ENCODE measurements around the gene BCL11B. TPM values are rescaled to one million over a fixed set of nuclear protein-coding genes. Genes with fewer than 3 reads are reported as not detected.

The BCL11B gene
- total and polyA plus RNA-seq, 2 donors: 15.1 to 55.5 TPM

GRCh38 chr14:99207456-99207855 lies 64.5 kb downstream of the BCL11B start:
- Histone ChIP-seq H3K36me3 (ENCODE audit: control insufficient read depth in 2 of 2, insufficient read depth in 2 of 2, low read length in 1 of 2) (peaks cover 96 to 100% of the 10 kb centered on the region in 2 donors), H3K4me3 (ENCODE audit: low read length in 2 of 2) (no peak overlapping the region), H3K4me1 (ENCODE audit: control insufficient read depth in 2 of 2, insufficient read depth in 2 of 2, low read length in 2 of 2) (peaks cover 2 to 84% of the 10 kb centered on the region in 2 donors), H3K27ac (ENCODE audit: low read depth in 1 of 2, low read length in 1 of 2) (peak overlapping the region in 1 of 2 donors; percentile 20), H3K9me3 (ENCODE audit: control insufficient read depth in 2 of 2, insufficient read depth in 1 of 2, low read length in 1 of 2) (peaks cover 0 to 6% of the 10 kb centered on the region in 2 donors), H3K27me3 (ENCODE audit: control insufficient read depth in 2 of 2, insufficient read depth in 1 of 2, low read length in 1 of 2) (no peaks in the 10 kb centered on the region)
- WGBS: 82% methylated on average over 4 of the region's 4 CpGs
- no peak for DNase-seq (ENCODE audit: low read depth in 6 of 9, low spot score in 9 of 9)

- no peak for DNase-seq (ENCODE audit: low read depth in 6 of 9, low spot score in 9 of 9)
- Histone ChIP-seq H3K27ac (ENCODE audit: low read depth in 1 of 2, low read length in 1 of 2) (no peak overlapping the region), H3K36me3 (ENCODE audit: control insufficient read depth in 2 of 2, insufficient read depth in 2 of 2, low read length in 1 of 2) (peaks cover 96 to 100% of the 10 kb centered on the region in 2 donors), H3K4me3 (ENCODE audit: low read length in 2 of 2) (no peak overlapping the region), H3K4me1 (ENCODE audit: control insufficient read depth in 2 of 2, insufficient read depth in 2 of 2, low read length in 2 of 2) (peaks cover 2 to 86% of the 10 kb centered on the region in 2 donors), H3K27me3 (ENCODE audit: control insufficient read depth in 2 of 2, insufficient read depth in 1 of 2, low read length in 1 of 2) (no peaks in the 10 kb centered on the region), H3K9me3 (ENCODE audit: control insufficient read depth in 2 of 2, insufficient read depth in 1 of 2, low read length in 1 of 2) (peaks cover 1 to 6% of the 10 kb centered on the region in 2 donors)
- WGBS: 85% methylated on average over 4 of the region's 4 CpGs
Observed at GRCh38 chr14:99206090-99206489, 65.9 kb downstream of the BCL11B start.

GRCh38 chr14:99205086-99205688 lies 66.8 kb downstream of the BCL11B start:
- Histone ChIP-seq H3K4me1 (ENCODE audit: control insufficient read depth in 2 of 2, insufficient read depth in 2 of 2, low read length in 2 of 2) (peaks cover 2 to 86% of the 10 kb centered on the region in 2 donors), H3K9me3 (ENCODE audit: control insufficient read depth in 2 of 2, insufficient read depth in 1 of 2, low read length in 1 of 2) (peaks cover 1 to 6% of the 10 kb centered on the region in 2 donors), H3K27ac (ENCODE audit: low read depth in 1 of 2, low read length in 1 of 2) (peak overlapping the region in 1 of 2 donors; percentile 20), H3K4me3 (ENCODE audit: low read length in 2 of 2) (no peak overlapping the region), H3K36me3 (ENCODE audit: control insufficient read depth in 2 of 2, insufficient read depth in 2 of 2, low read length in 1 of 2) (peaks cover 94 to 100% of the 10 kb centered on the region in 2 donors), H3K27me3 (ENCODE audit: control insufficient read depth in 2 of 2, insufficient read depth in 1 of 2, low read length in 1 of 2) (no peaks in the 10 kb centered on the region)
- 89% methylated on average over 17 of the region's 17 CpGs for WGBS
- no peak for DNase-seq (ENCODE audit: low read depth in 6 of 9, low spot score in 9 of 9)

GRCh38 chr14:99203801-99204200 lies 68.2 kb downstream of the BCL11B start:
- H3K4me1 ChIP-seq (ENCODE audit: control insufficient read depth in 2 of 2, insufficient read depth in 2 of 2, low read length in 2 of 2): peaks cover 5 to 87% of the 10 kb centered on the region in 2 donors
- H3K9me3 ChIP-seq (ENCODE audit: control insufficient read depth in 2 of 2, insufficient read depth in 1 of 2, low read length in 1 of 2): peaks cover 1 to 6% of the 10 kb centered on the region in 2 donors
- H3K4me3 ChIP-seq (ENCODE audit: low read length in 2 of 2): no peak overlapping the region
- peak overlapping the region in 1 of 2 donors; percentile 13 for H3K27ac ChIP-seq (ENCODE audit: low read depth in 1 of 2, low read length in 1 of 2)
- peaks cover 92 to 100% of the 10 kb centered on the region in 2 donors for H3K36me3 ChIP-seq (ENCODE audit: control insufficient read depth in 2 of 2, insufficient read depth in 2 of 2, low read length in 1 of 2)
- no peaks in the 10 kb centered on the region for H3K27me3 ChIP-seq (ENCODE audit: control insufficient read depth in 2 of 2, insufficient read depth in 1 of 2, low read length in 1 of 2)
- WGBS: 85% methylated on average over 8 of the region's 8 CpGs
- no peak for DNase-seq (ENCODE audit: low read depth in 6 of 9, low spot score in 9 of 9)

GRCh38 chr14:99203080-99203479 lies 68.9 kb downstream of the BCL11B start:
- Histone ChIP-seq H3K27ac (ENCODE audit: low read depth in 1 of 2, low read length in 1 of 2) (peak overlapping the region; percentile 9 to 52), H3K36me3 (ENCODE audit: control insufficient read depth in 2 of 2, insufficient read depth in 2 of 2, low read length in 1 of 2) (peaks cover 92 to 100% of the 10 kb centered on the region in 2 donors), H3K4me3 (ENCODE audit: low read length in 2 of 2) (no peak overlapping the region), H3K27me3 (ENCODE audit: control insufficient read depth in 2 of 2, insufficient read depth in 1 of 2, low read length in 1 of 2) (no peaks in the 10 kb centered on the region), H3K9me3 (ENCODE audit: control insufficient read depth in 2 of 2, insufficient read depth in 1 of 2, low read length in 1 of 2) (peaks cover 1 to 6% of the 10 kb centered on the region in 2 donors), H3K4me1 (ENCODE audit: control insufficient read depth in 2 of 2, insufficient read depth in 2 of 2, low read length in 2 of 2) (peaks cover 5 to 87% of the 10 kb centered on the region in 2 donors)
- no peak for DNase-seq (ENCODE audit: low read depth in 6 of 9, low spot score in 9 of 9)
- 88% methylated on average over 6 of the region's 6 CpGs for WGBS

- WGBS: 89% methylated on average over 8 of the region's 8 CpGs
- H3K4me3 ChIP-seq (ENCODE audit: low read length in 2 of 2): no peak overlapping the region
Observed at GRCh38 chr14:99202516-99202915, 69.5 kb downstream of the BCL11B start.

DNA sequence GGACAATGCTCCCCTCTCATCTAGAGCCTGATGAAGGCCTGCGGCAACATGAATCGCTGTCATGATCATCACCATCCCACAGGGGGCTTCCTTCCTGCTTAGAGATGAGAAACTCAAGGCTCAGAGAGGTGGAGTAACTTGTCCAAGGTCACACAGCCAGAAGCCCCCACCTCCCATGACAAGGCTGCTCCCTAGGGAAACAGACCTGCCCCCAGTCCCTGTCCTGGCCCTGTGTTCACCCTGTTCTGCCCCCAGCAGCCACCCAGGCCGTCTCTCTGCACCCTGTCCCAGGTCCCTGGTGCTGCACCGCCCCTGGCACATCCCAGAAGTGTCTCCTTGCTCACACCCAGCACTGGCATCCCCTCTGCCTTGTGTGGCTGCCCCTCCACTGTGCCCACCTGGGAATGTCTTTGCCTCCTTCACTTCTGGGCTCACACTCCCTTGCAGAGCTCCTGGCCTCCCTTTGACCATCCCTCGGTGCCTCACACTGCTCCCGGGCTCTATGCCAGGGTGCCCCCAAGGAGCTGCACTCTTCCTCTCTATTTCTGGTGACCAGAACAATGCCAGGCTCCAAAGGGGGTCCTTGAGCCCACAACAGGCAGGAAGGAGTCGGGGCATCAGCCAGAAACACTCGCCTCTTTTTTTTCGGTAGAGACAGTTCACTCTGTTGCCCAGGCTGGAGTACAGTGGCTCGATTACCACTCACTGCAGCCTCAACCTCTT lies 70.5 kb downstream of the BCL11B start:
- Histone ChIP-seq H3K9me3 (ENCODE audit: control insufficient read depth in 2 of 2, insufficient read depth in 1 of 2, low read length in 1 of 2) (peaks cover 0 to 1% of the 10 kb centered on the region in 2 donors), H3K27me3 (ENCODE audit: control insufficient read depth in 2 of 2, insufficient read depth in 1 of 2, low read length in 1 of 2) (no peaks in the 10 kb centered on the region), H3K4me3 (ENCODE audit: low read length in 2 of 2) (no peak overlapping the region), H3K36me3 (ENCODE audit: control insufficient read depth in 2 of 2, insufficient read depth in 2 of 2, low read length in 1 of 2) (peaks cover 94 to 100% of the 10 kb centered on the region in 2 donors), H3K4me1 (ENCODE audit: control insufficient read depth in 2 of 2, insufficient read depth in 2 of 2, low read length in 2 of 2) (peaks cover 5 to 86% of the 10 kb centered on the region in 2 donors), H3K27ac (ENCODE audit: low read depth in 1 of 2, low read length in 1 of 2) (peak overlapping the region in 1 of 2 donors; percentile 10)
- WGBS: 91% methylated on average over 10 of the region's 10 CpGs
- DNase-seq (ENCODE audit: low read depth in 6 of 9, low spot score in 9 of 9): no peak

More at GRCh38 chr14:99202516-99202915, 69.5 kb downstream of the BCL11B start:
- Histone ChIP-seq H3K27ac (ENCODE audit: low read depth in 1 of 2, low read length in 1 of 2) (peak overlapping the region in 1 of 2 donors; percentile 18), H3K36me3 (ENCODE audit: control insufficient read depth in 2 of 2, insufficient read depth in 2 of 2, low read length in 1 of 2) (peaks cover 92 to 100% of the 10 kb centered on the region in 2 donors), H3K9me3 (ENCODE audit: control insufficient read depth in 2 of 2, insufficient read depth in 1 of 2, low read length in 1 of 2) (peaks cover 1 to 4% of the 10 kb centered on the region in 2 donors), H3K27me3 (ENCODE audit: control insufficient read depth in 2 of 2, insufficient read depth in 1 of 2, low read length in 1 of 2) (no peaks in the 10 kb centered on the region), H3K4me1 (ENCODE audit: control insufficient read depth in 2 of 2, insufficient read depth in 2 of 2, low read length in 2 of 2) (peaks cover 5 to 84% of the 10 kb centered on the region in 2 donors)
- no peak for DNase-seq (ENCODE audit: low read depth in 6 of 9, low spot score in 9 of 9)

DNA sequence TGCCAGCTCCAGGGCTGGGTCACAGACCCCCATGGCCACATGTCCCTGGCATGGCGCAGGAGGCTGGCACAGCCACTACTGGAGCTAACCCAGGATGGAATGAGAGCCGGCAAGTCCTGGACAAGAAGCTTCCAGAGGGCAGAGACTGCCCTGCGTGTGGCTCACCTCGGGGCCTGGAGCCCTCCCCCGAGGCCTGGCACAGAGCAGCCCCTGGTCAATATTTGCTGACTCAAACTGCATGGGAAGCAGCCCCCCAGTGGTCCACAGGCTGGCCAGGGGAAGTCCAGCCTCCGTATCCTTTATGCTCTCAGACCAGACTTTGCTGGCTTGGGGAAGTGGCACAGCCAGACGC lies 71.4 kb downstream of the BCL11B start:
- no peaks in the 10 kb centered on the region for H3K27me3 ChIP-seq (ENCODE audit: control insufficient read depth in 2 of 2, insufficient read depth in 1 of 2, low read length in 1 of 2)
- DNase-seq (ENCODE audit: low read depth in 6 of 9, low spot score in 9 of 9): no peak
- H3K4me3 ChIP-seq (ENCODE audit: low read length in 2 of 2): no peak overlapping the region
- WGBS: 86% methylated on average over 7 of the region's 7 CpGs
- peaks cover 94 to 100% of the 10 kb centered on the region in 2 donors for H3K36me3 ChIP-seq (ENCODE audit: control insufficient read depth in 2 of 2, insufficient read depth in 2 of 2, low read length in 1 of 2)
- H3K27ac ChIP-seq (ENCODE audit: low read depth in 1 of 2, low read length in 1 of 2): peak overlapping the region in 1 of 2 donors; percentile 10
- H3K9me3 ChIP-seq (ENCODE audit: control insufficient read depth in 2 of 2, insufficient read depth in 1 of 2, low read length in 1 of 2): peaks cover 0 to 1% of the 10 kb centered on the region in 2 donors
- peaks cover 8 to 91% of the 10 kb centered on the region in 2 donors for H3K4me1 ChIP-seq (ENCODE audit: control insufficient read depth in 2 of 2, insufficient read depth in 2 of 2, low read length in 2 of 2)

All from thymus (tissue), 11 donors.